ENCODE results near the gene POU4F2. TPM values are rescaled to one million over a fixed set of nuclear protein-coding genes. Genes with fewer than 3 reads are reported as not detected.

The POU4F2 gene
- total RNA-seq, 2 experiments from 2014 or later: not detected

GRCh38 chr4:146643812-146644401, 5.2 kb downstream of the POU4F2 start:
- TF ChIP-seq CTCF (IDR thresholded peaks at IDR 0.05): no peak
- peaks cover 50 to 83% of the 10 kb centered on the region in 2 experiments for H3K27me3 ChIP-seq (ENCODE audit: control insufficient read depth in 1 of 2, insufficient read depth in 2 of 2, low read length in 2 of 2)

GRCh38 chr4:146645921-146646320, 7.2 kb downstream of the POU4F2 start:
- CTCF ChIA-PET: no interaction called here
- H3K27me3 ChIP-seq (ENCODE audit: control insufficient read depth in 1 of 2, insufficient read depth in 2 of 2, low read length in 2 of 2): peaks cover 52 to 84% of the 10 kb centered on the region in 2 experiments
- peaks cover 86% of the 10 kb centered on the region for H3K27me3 Mint-ChIP-seq
- H3K4me3 ChIP-seq (ENCODE audit: low read length): no peak overlapping the region
- H3K4me1 ChIP-seq (ENCODE audit: insufficient read depth, low read length): no peaks in the 10 kb centered on the region
- no peaks in the 10 kb centered on the region for H3K36me3 ChIP-seq (ENCODE audit: insufficient read depth, low read length)
- ATAC-seq (ENCODE audit: poor library complexity) (no peak), DNase-seq (no peak)
- H3K36me3 Mint-ChIP-seq (ENCODE audit: low read depth): no peaks in the 10 kb centered on the region
- H3K9me3 ChIP-seq (ENCODE audit: control insufficient read depth in 1 of 2, insufficient read depth in 1 of 2, low read length in 2 of 2): peaks cover 0 to 8% of the 10 kb centered on the region in 2 experiments
- no peak overlapping the region for H3K4me3 Mint-ChIP-seq
- POLR2A ChIA-PET: no interaction called here
- TF ChIP-seq CTCF (IDR thresholded peaks at IDR 0.05): no peak
- H3K4me1 Mint-ChIP-seq (ENCODE audit: low read depth): no peaks in the 10 kb centered on the region
- H3K27ac ChIP-seq (ENCODE audit: low read depth in 1 of 2, low read length in 2 of 2): no peak overlapping the region
- no peak overlapping the region for H3K27ac Mint-ChIP-seq
- H3K9me3 Mint-ChIP-seq: no peaks in the 10 kb centered on the region
- intact Hi-C loops (cut with DNase I, micrococcal nuclease): no loop called here

More at GRCh38 chr4:146643812-146644401, 5.2 kb downstream of the POU4F2 start:
- CTCF ChIA-PET: no interaction called here
- no peaks in the 10 kb centered on the region for H3K36me3 Mint-ChIP-seq (ENCODE audit: low read depth)
- intact Hi-C loops (cut with DNase I, micrococcal nuclease): no loop called here
- Histone ChIP-seq H3K27ac (ENCODE audit: low read depth in 1 of 2, low read length in 2 of 2) (no peak overlapping the region), H3K4me1 (ENCODE audit: insufficient read depth, low read length) (peaks cover 1% of the 10 kb centered on the region), H3K9me3 (ENCODE audit: control insufficient read depth in 1 of 2, insufficient read depth in 1 of 2, low read length in 2 of 2) (peaks cover 0 to 25% of the 10 kb centered on the region in 2 experiments), H3K36me3 (ENCODE audit: insufficient read depth, low read length) (no peaks in the 10 kb centered on the region), H3K4me3 (ENCODE audit: low read length) (no peak overlapping the region)
- H3K27ac Mint-ChIP-seq: no peak overlapping the region
- H3K4me3 Mint-ChIP-seq: no peak overlapping the region
- H3K4me1 Mint-ChIP-seq (ENCODE audit: low read depth): peaks cover 5% of the 10 kb centered on the region
- H3K9me3 Mint-ChIP-seq: no peaks in the 10 kb centered on the region
- POLR2A ChIA-PET: no interaction called here
- ATAC-seq (ENCODE audit: poor library complexity) (no peak), DNase-seq (no peak)
- H3K27me3 Mint-ChIP-seq: peaks cover 84% of the 10 kb centered on the region

- Histone ChIP-seq H3K4me3 (ENCODE audit: low read length) (no peak overlapping the region), H3K27ac (ENCODE audit: low read depth in 1 of 2, low read length in 2 of 2) (no peak overlapping the region), H3K4me1 (ENCODE audit: insufficient read depth, low read length) (no peaks in the 10 kb centered on the region), H3K9me3 (ENCODE audit: control insufficient read depth in 1 of 2, insufficient read depth in 1 of 2, low read length in 2 of 2) (peaks cover 0 to 8% of the 10 kb centered on the region in 2 experiments), H3K27me3 (ENCODE audit: control insufficient read depth in 1 of 2, insufficient read depth in 2 of 2, low read length in 2 of 2) (peaks cover 56 to 83% of the 10 kb centered on the region in 2 experiments), H3K36me3 (ENCODE audit: insufficient read depth, low read length) (no peaks in the 10 kb centered on the region)
- DNase-seq (no peak), ATAC-seq (ENCODE audit: poor library complexity) (no peak)
- POLR2A ChIA-PET: no interaction called here
- CTCF ChIA-PET: no interaction called here
- intact Hi-C loops (cut with DNase I, micrococcal nuclease): no loop called here
- Mint-ChIP-seq H3K27me3 (peaks cover 86% of the 10 kb centered on the region), H3K27ac (no peak overlapping the region), H3K4me1 (ENCODE audit: low read depth) (no peaks in the 10 kb centered on the region), H3K4me3 (no peak overlapping the region), H3K9me3 (no peaks in the 10 kb centered on the region), H3K36me3 (ENCODE audit: low read depth) (no peaks in the 10 kb centered on the region)
- TF ChIP-seq CTCF (IDR thresholded peaks at IDR 0.05): no peak
Observed at GRCh38 chr4:146646593-146647325, 8.1 kb downstream of the POU4F2 start.
